ENCODE data around the gene LGALS9C.
"Not testable (repeated sequence)": the region's sequence is repeated elsewhere in the genome, so short reads cannot be mapped to it uniquely, and the experiment has no call there.

GRCh38 chr17:18478977-18479595 is 2.5 kb downstream of the LGALS9C start:
- TF ChIP-seq POLR2A, CTCF, EP300 (IDR thresholded peaks at IDR 0.05): not testable (repeated sequence)

All from ovary (tissue), 3 donors.